Omental fat pad (tissue), 4 donors: ENCODE data around the gene AGPS. TPM values are rescaled to one million over a fixed set of nuclear protein-coding genes. Genes with fewer than 3 reads are reported as not detected.

ENCODE experiments used
- ATAC-seq: fragments of 150-250 bp; one replicate; pipeline ENCODE4 v1.9.1; 2016; ENCODE audit warnings: mild to moderate bottlenecking, moderate library complexity; ENCODE audit not compliant: low FRiP score
- DNase-seq: peaks from one replicate; pipeline ENCODE4 v3.0.0-alpha.2; 2019; ENCODE audit warnings: low spot score
- CTCF ChIP-seq, 3 donors: fragments of 450-650 bp; IDR thresholded peaks; one replicate each; pipeline ENCODE4 v1.5.1; 2016 to 2017; ENCODE audit warnings: antibody characterized with exemption in 3 of 3, mild to moderate bottlenecking in 3 of 3, moderate library complexity in 2 of 3
- total RNA-seq, 4 donors: library from RNA; depleted of rRNA; stranded (reverse); fragments of >200 nt; gene quantifications; one replicate each; pipeline ENCODE4 v1.1.0, GENCODE V29; 2016

AGPS gene
- total RNA-seq, 4 donors from 2014 or later: 21.6 to 33.0 (median 29.0) TPM

GRCh38 chr2:177506998-177507397 lies 114.4 kb downstream of the AGPS start:
- no peak for TF ChIP-seq CTCF (IDR thresholded peaks at IDR 0.05)
- DNase-seq (no peak), ATAC-seq (no peak)

GRCh38 chr2:177516824-177517544 lies 124.4 kb downstream of the AGPS start:
- no peak for ATAC-seq
- no peak for TF ChIP-seq CTCF (IDR thresholded peaks at IDR 0.05)

GRCh38 chr2:177518754-177519153 lies 126.2 kb downstream of the AGPS start:
- TF ChIP-seq CTCF (IDR thresholded peaks at IDR 0.05): no peak

More at GRCh38 chr2:177516824-177517544, 124.4 kb downstream of the AGPS start:
- DNase-seq: no peak

GRCh38 chr2:177519534-177520115 lies 127.1 kb downstream of the AGPS start:
- no peak for TF ChIP-seq CTCF (IDR thresholded peaks at IDR 0.05)
- ATAC-seq (no peak), DNase-seq (no peak)

More at GRCh38 chr2:177518754-177519153, 126.2 kb downstream of the AGPS start:
- ATAC-seq: no peak
- DNase-seq: no peak

- ATAC-seq (no peak), DNase-seq (no peak)
- TF ChIP-seq CTCF (IDR thresholded peaks at IDR 0.05): no peak
Measured at GRCh38 chr2:177520324-177520723, 127.8 kb downstream of the AGPS start.

- no peak for TF ChIP-seq CTCF (IDR thresholded peaks at IDR 0.05)
- DNase-seq (no peak), ATAC-seq (no peak)
Measured at GRCh38 chr2:177523781-177524180, 131.2 kb downstream of the AGPS start.
